ENCODE measurements around the gene BCL2L2. TPM values are rescaled to one million over a fixed set of nuclear protein-coding genes. Genes with fewer than 3 reads are reported as not detected.
A peak's percentile ranks its signal among the peaks of the same experiment; 100 is the strongest.

Gene BCL2L2
- total and polyA plus RNA-seq, 10 of the 15 experiments (the other 5 are each of a cell fraction or from before 2014, with no cell fraction given) = 1.4 to 14.7 (median 7.1) TPM

DNA sequence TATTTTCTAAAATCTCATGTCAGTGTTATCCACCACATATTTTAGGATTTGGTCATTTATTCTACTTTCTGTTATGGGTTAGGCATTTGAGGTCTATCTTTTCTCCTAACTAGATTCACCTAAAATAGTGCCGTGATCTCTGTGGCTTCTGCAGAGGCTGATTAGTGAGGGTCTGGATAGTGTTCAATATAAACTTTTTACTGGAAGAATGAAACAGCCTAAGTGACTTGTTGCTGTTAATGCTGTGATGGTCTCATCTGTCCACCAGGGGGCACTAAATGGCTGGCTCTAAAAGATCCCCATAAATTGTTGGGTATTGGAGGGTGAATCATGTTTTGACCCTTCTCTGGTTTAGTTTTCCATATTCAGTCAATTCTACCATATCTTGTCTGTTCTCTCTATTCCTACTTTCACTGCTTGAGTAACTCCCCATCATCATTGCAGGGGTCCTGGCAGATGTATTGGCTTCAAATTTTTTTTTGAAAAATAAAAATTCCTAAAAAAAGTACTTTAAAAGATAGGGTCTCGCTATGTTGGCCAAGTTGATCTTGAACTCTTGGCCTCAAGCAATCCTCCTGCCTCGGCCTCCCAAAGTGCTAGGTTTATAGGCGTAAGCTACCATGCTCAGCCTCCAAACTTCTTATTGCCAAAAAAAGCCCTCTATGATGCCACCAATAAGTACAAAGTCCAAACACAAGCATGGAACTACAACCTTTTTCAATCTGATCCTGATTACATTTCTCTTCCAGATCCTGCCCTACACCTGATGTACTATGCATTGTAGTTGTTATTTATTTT, 21.5 kb downstream of the BCL2L2 start:
- Histone ChIP-seq H3K27me3 (replicated peaks in 1 of 2; ENCODE audit: control insufficient read depth in 2 of 2, insufficient read depth in 2 of 2, low read length in 1 of 2) (no peaks in the 10 kb centered on the region), H3K79me2 (ENCODE audit: control insufficient read depth, insufficient read depth, low read length) (peaks cover 5% of the 10 kb centered on the region), H3K27ac (ENCODE audit: control insufficient read depth, insufficient read depth) (no peak overlapping the region), H2AFZ (ENCODE audit: control insufficient read depth, low read depth, low read length) (no peak overlapping the region), H3K4me2 (ENCODE audit: control insufficient read depth, insufficient read depth) (no peak overlapping the region), H3K9ac (ENCODE audit: control insufficient read depth, insufficient read depth, low read length) (no peak overlapping the region), H4K20me1 (ENCODE audit: control insufficient read depth, insufficient read depth) (no peaks in the 10 kb centered on the region), H3K9me3 (replicated peaks; ENCODE audit: control insufficient read depth, insufficient read depth, low read length) (no peaks in the 10 kb centered on the region), H3K36me3 (ENCODE audit: control insufficient read depth in 2 of 2, insufficient read depth in 2 of 2, low read length in 1 of 2) (peaks cover 10 to 12% of the 10 kb centered on the region in 2 experiments), H3K4me3 (no peak overlapping the region), H3K4me1 (ENCODE audit: control insufficient read depth, insufficient read depth, low read length) (peaks cover 1% of the 10 kb centered on the region; the same call in 1 of the 2 replicates)
- DNase-seq (ENCODE audit: low read depth, low spot score) = no peak
- ChIA-PET CTCF (interaction anchor here (0.7 to 3.1 kb wide), 10 partner anchors 29 to 235 kb away, joined by 3 to 34 read pairs (median 7); partner anchors contain the start of gene NGDN), POLR2A (no interaction called here), SMC1A (ENCODE audit: uncharacterized antibody, unreplicated experiment) (interaction anchor here (0.6 to 2.1 kb wide), 4 partner anchors 19 to 321 kb away, joined by 3 to 4 read pairs (median 4); no protein-coding TSS in a partner anchor), RAD21 (ENCODE audit: unreplicated experiment) (interaction anchor here (1.1 to 2.1 kb wide), 3 partner anchors 18 to 60 kb away, joined by 3 to 10 read pairs (median 5); no protein-coding TSS in a partner anchor)
- peak; percentile 93 for FAIRE-seq
- no TSS peak for BruUV-seq (replicated peaks)
- TF ChIP-seq GABPA (IDR thresholded peaks at IDR 0.05; ENCODE audit: low read depth) (no peak), SMARCA5 (IDR thresholded peaks at IDR 0.05) (no peak), SMC3 (IDR thresholded peaks at IDR 0.05; ENCODE audit: borderline replicate concordance, low read length) (peak; percentile 61; the same call in 1 of the 2 replicates), SIX5 (IDR thresholded peaks at IDR 0.05; ENCODE audit: low read depth, low read length, severe bottlenecking) (no peak), E2F4 (IDR thresholded peaks at IDR 0.05; ENCODE audit: low read depth, low read length) (no peak), RAD21 (IDR thresholded peaks at IDR 0.05; ENCODE audit: insufficient read depth, low read depth, low read length) (peak; percentile 77), BACH1 (IDR thresholded peaks at IDR 0.05; ENCODE audit: borderline replicate concordance) (0 out of 2 replicates have a peak, but pooled peaks have one; percentile 5)
- TF ChIP-seq, protein P1, sequence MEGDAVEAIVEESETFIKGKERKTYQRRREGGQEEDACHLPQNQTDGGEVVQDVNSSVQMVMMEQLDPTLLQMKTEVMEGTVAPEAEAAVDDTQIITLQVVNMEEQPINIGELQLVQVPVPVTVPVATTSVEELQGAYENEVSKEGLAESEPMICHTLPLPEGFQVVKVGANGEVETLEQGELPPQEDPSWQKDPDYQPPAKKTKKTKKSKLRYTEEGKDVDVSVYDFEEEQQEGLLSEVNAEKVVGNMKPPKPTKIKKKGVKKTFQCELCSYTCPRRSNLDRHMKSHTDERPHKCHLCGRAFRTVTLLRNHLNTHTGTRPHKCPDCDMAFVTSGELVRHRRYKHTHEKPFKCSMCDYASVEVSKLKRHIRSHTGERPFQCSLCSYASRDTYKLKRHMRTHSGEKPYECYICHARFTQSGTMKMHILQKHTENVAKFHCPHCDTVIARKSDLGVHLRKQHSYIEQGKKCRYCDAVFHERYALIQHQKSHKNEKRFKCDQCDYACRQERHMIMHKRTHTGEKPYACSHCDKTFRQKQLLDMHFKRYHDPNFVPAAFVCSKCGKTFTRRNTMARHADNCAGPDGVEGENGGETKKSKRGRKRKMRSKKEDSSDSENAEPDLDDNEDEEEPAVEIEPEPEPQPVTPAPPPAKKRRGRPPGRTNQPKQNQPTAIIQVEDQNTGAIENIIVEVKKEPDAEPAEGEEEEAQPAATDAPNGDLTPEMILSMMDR (IDR thresholded peaks at IDR 0.05 in 2 of 3, conservative IDR thresholded peaks at IDR 0.05 in 1 of 3; ENCODE audit: control insufficient read depth in 2 of 3, extremely low read depth in 1 of 3, insufficient read depth in 1 of 3, low read depth in 3 of 3, low read length in 3 of 3) = peak; percentile 79 to 83 (median 82)
- peak; percentile 90 for ATAC-seq
- intact Hi-C loops (cut with micrococcal nuclease; ENCODE audit: unreplicated experiment) = loop anchor here (1.0 to 2.0 kb wide), 2 partner anchors 52 to 63 kb away; no protein-coding TSS in a partner anchor
- WGBS (ENCODE audit: insufficient coverage, insufficient replicate concordance, low lambda C conversion rate, missing lambda C conversion rate) = 42% methylated on average over 4 of the region's 4 CpGs
- in situ Hi-C loops (cut with MboI) = no loop called here

All from GM12878 (cell line).